GM12801 (cell line): Measurements from ENCODE around the gene ACOXL.

ENCODE experiments used
- CTCF ChIP-seq: IDR thresholded peaks from one replicate; pipeline ENCODE4 v1.5.1; 2011; ENCODE audit warnings: control low read depth; ENCODE audit not compliant: insufficient read length; ENCODE audit errors: extremely low read depth

Gene ACOXL

GRCh38 chr2:110990440-110990839, 258.1 kb downstream of the ACOXL start:
- TF ChIP-seq CTCF: no peak

GRCh38 chr2:110991911-110992310, 259.5 kb downstream of the ACOXL start:
- no peak for TF ChIP-seq CTCF

- TF ChIP-seq CTCF: no peak
These were observed 260.5 kb downstream of the ACOXL start for GRCh38 chr2:110992886-110993285.

GRCh38 chr2:110993557-110994231, 261.3 kb downstream of the ACOXL start:
- TF ChIP-seq CTCF: no peak

GRCh38 chr2:110994250-110994961, 262.0 kb downstream of the ACOXL start:
- no peak for TF ChIP-seq CTCF

GRCh38 chr2:110995911-110996310, 263.5 kb downstream of the ACOXL start:
- no peak for TF ChIP-seq CTCF

GRCh38 chr2:110997331-110998045, 265.1 kb downstream of the ACOXL start:
- TF ChIP-seq CTCF: no peak
